T-helper 1 cell treated with Interleukin-12 subunit alpha and Interleukin-12 subunit beta and Interleukin-4 antibody, amounts not matched to agents 30 μg/mL and 1 μg/mL, for 36 hours (primary cell): ENCODE data around the gene SND1.

ENCODE experiments used
- H3K27ac Mint-ChIP-seq: one replicate; pipeline ENCODE4 v1.8.0; 2021; ENCODE audit warnings: mild to moderate bottlenecking, mixed read lengths
- H3K27me3 Mint-ChIP-seq: one replicate; pipeline ENCODE4 v1.8.0; 2021; ENCODE audit warnings: low read depth, mixed read lengths
- H3K36me3 Mint-ChIP-seq: one replicate; pipeline ENCODE4 v1.8.0; 2021; ENCODE audit warnings: low read depth, mixed read lengths
- H3K4me1 Mint-ChIP-seq: one replicate; pipeline ENCODE4 v1.8.0; 2021; ENCODE audit warnings: low read depth, mixed read lengths
- H3K4me3 Mint-ChIP-seq: one replicate; pipeline ENCODE4 v1.8.0; 2021; ENCODE audit warnings: mild to moderate bottlenecking, moderate library complexity, mixed read lengths
- H3K9me3 Mint-ChIP-seq: one replicate; pipeline ENCODE4 v1.8.0; 2021; ENCODE audit warnings: mixed read lengths

The SND1 gene

DNA sequence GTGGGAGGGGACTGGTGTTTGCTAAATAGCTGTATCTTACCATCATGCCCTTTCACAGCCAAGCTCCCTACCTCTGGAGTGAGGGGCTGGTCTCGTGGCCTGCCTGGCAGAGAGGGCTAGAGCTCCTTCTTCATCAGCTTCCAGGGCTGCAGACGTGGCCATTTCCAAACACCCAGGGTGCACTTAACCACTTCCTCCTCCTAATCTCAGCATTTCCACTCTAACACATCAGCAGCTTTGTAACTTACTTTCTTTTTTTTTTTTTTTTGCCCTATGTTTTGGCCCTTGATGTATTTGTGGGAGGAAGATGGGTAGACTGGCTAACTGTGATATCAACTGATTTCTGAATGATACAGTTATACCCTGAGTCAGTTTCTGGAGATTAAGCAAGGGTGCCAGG lies 351.8 kb downstream of the SND1 start:
- H3K4me1 Mint-ChIP-seq = peaks cover 10% of the 10 kb centered on the region
- H3K27me3 Mint-ChIP-seq = no peaks in the 10 kb centered on the region
- peaks cover 7% of the 10 kb centered on the region for H3K36me3 Mint-ChIP-seq

DNA sequence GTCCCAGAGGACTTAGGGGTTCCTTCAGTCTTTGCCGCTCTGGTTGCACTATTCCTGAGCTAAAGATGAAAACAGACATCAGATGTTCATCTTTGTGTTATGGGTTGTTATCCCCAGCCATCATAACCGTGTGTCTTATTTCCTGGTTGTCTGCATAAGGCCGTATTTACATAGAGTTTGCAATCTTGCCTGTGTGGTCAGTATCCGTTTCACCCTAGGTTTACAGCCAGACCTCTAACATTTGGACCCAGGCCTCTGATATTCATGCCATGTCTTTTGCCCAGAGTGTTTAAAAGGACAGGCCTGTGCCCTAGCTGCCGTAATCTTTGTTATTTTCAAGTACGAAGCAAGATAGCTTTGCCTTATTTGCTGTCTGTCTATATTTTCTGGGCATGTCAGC lies 352.6 kb downstream of the SND1 start:
- peaks cover 10% of the 10 kb centered on the region for H3K4me1 Mint-ChIP-seq
- no peak overlapping the region for H3K4me3 Mint-ChIP-seq
- no peak overlapping the region for H3K27ac Mint-ChIP-seq
- no peaks in the 10 kb centered on the region for H3K27me3 Mint-ChIP-seq
- peaks cover 7% of the 10 kb centered on the region for H3K36me3 Mint-ChIP-seq
- no peaks in the 10 kb centered on the region for H3K9me3 Mint-ChIP-seq

More for the DNA sequence above, 351.8 kb downstream of the SND1 start:
- Mint-ChIP-seq H3K27ac (no peak overlapping the region), H3K4me3 (no peak overlapping the region), H3K9me3 (no peaks in the 10 kb centered on the region)

DNA sequence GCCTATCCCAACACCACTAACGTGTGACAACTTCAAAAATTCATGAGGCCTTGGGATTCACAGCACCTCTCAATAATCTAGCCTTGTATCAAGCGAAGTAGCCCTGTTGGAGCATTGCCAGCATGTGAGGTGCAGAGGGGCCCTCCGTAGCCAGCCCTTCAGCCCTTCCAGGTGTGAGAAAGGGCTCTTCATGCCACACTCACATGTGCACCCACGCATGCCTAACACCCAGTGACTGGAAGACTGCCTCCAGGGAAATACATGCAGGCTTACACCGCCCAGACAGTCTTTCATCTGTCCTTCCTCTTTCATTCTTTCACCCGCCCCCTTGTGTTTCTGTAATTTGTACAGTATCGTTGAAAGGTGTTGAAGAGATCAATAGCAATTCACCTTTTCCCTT lies 353.1 kb downstream of the SND1 start:
- no peaks in the 10 kb centered on the region for H3K9me3 Mint-ChIP-seq
- H3K36me3 Mint-ChIP-seq = peaks cover 7% of the 10 kb centered on the region

DNA sequence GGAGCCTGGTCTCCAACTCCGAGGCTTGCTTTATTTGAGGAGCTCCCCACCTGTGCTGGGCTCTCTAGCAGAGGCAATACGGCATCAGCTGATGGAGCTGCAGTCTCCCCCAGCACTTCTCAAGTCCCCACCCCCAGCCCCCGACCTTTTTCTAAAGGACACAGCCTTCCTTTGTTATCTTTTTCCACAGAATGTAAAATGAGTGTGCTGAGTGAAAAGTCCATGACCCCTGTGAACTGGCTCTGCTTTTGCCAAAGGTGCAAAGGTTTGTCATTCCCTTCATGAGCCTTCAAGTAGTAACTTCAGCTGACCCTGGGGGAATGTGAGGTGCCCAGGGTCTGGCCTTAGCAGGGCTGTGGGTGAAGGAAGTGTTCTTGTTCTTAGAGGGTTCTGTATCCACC lies 353.8 kb downstream of the SND1 start:
- H3K36me3 Mint-ChIP-seq = peaks cover 7% of the 10 kb centered on the region
- no peaks in the 10 kb centered on the region for H3K27me3 Mint-ChIP-seq

More for the DNA sequence above, 353.1 kb downstream of the SND1 start:
- Mint-ChIP-seq H3K27ac (no peak overlapping the region), H3K27me3 (no peaks in the 10 kb centered on the region), H3K4me1 (peaks cover 10% of the 10 kb centered on the region), H3K4me3 (no peak overlapping the region)

DNA sequence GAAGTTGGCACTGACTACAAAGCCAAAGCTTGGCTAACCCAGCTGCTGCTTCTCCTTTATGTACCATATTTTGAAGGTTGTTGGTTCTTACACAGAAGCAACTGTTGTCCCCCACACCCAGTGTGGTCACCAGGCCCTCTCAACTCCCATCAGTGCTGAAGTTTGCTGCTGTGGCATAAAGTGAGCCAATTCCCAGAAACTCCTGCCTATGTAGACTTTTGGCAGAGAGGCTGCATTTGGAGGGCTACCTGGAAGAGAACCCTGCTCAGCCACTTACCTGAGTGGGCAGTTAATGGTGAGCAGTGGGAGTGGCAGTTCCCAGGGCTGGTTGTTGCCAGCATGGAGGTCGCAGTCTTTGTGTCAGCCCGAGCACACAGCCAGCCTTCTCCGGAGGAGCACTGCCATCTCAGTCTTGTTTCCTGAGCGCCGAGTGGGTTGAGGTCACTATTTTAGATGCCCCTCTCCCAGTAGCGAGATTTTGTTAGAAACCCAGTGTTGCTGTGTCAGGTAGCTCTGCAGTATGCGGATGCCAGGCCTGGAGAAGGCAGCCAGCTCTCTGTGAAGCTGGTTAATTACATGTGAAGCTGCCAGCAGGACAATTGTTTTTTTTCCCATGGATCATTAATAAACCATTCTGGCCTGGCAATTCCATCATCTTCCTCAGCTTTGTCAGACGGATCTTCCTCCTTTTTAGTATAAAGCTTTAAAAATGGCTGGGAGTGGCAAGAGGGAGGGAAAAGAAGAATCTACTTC lies 354.7 kb downstream of the SND1 start:
- Mint-ChIP-seq H3K27me3 (no peaks in the 10 kb centered on the region), H3K36me3 (peaks cover 7% of the 10 kb centered on the region), H3K27ac (no peak overlapping the region), H3K4me3 (no peak overlapping the region), H3K4me1 (peaks cover 10% of the 10 kb centered on the region), H3K9me3 (no peaks in the 10 kb centered on the region)

More for the DNA sequence above, 353.8 kb downstream of the SND1 start:
- no peaks in the 10 kb centered on the region for H3K9me3 Mint-ChIP-seq
- H3K4me1 Mint-ChIP-seq = peaks cover 10% of the 10 kb centered on the region
- H3K4me3 Mint-ChIP-seq = no peak overlapping the region
- H3K27ac Mint-ChIP-seq = no peak overlapping the region

DNA sequence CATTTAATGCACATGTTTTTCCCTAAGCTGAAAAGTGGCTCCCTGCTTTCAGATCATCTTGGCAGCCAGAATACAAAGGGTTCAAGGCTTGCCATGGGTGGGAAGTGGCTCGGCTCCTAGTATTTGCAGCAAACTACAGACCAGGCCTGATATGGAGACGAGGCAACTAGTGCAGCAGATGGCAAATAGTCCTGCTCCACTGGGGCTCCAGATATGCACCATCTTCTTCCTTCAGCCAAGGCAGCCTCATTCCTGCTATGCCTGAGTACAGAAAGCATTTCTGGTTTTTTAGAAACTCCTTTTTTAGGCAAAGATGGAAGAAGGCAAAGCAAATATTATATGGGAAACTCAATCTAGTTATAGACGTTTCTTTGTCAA lies 355.3 kb downstream of the SND1 start:
- Mint-ChIP-seq H3K4me3 (no peak overlapping the region), H3K36me3 (peaks cover 7% of the 10 kb centered on the region), H3K9me3 (no peaks in the 10 kb centered on the region), H3K4me1 (peaks cover 10% of the 10 kb centered on the region), H3K27me3 (no peaks in the 10 kb centered on the region), H3K27ac (no peak overlapping the region)

DNA sequence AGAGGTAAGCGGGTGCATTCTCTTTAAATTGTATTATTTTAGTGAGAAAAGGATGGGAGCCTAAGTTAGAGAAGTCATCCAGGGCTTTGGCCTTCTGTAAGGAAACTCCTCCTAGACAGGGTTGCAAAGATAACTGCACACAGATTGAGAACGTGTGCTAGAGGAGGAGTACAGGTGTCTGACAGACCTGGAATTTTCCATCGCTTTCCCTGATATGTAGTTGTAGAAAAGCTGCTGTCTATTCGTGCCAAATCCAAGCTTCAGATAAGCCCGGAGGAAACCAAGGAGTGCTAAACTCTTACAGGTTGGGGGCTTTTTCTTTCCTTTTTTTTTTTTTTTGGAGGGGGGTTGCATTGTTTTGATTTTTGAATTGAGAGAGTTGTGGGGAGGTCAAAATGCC lies 356.1 kb downstream of the SND1 start:
- peaks cover 10% of the 10 kb centered on the region for H3K4me1 Mint-ChIP-seq
- H3K27ac Mint-ChIP-seq = no peak overlapping the region
- peaks cover 7% of the 10 kb centered on the region for H3K36me3 Mint-ChIP-seq
- H3K9me3 Mint-ChIP-seq = no peaks in the 10 kb centered on the region
- H3K4me3 Mint-ChIP-seq = no peak overlapping the region
- no peaks in the 10 kb centered on the region for H3K27me3 Mint-ChIP-seq

DNA sequence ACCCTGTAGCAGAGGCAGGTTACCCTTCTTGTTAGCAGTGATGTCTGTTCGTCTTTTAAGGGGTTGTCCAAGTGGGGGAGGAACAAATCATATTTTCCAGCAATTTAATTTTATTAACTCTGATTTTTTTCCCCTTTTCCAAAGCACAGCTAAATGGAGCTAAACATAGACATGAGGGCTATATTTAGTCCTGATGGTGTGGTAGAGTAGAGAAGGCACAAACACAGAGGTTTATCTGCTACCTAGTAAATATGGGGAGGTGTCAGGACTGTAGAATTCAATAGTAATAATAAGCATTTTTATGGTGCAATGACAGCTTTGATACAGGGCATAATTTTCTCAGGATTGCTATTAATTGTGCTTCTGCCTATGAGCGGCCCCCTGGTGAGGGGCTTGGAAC lies 356.8 kb downstream of the SND1 start:
- Mint-ChIP-seq H3K36me3 (peaks cover 6% of the 10 kb centered on the region), H3K9me3 (no peaks in the 10 kb centered on the region), H3K4me1 (peaks cover 5% of the 10 kb centered on the region), H3K4me3 (no peak overlapping the region), H3K27ac (no peak overlapping the region), H3K27me3 (no peaks in the 10 kb centered on the region)

DNA sequence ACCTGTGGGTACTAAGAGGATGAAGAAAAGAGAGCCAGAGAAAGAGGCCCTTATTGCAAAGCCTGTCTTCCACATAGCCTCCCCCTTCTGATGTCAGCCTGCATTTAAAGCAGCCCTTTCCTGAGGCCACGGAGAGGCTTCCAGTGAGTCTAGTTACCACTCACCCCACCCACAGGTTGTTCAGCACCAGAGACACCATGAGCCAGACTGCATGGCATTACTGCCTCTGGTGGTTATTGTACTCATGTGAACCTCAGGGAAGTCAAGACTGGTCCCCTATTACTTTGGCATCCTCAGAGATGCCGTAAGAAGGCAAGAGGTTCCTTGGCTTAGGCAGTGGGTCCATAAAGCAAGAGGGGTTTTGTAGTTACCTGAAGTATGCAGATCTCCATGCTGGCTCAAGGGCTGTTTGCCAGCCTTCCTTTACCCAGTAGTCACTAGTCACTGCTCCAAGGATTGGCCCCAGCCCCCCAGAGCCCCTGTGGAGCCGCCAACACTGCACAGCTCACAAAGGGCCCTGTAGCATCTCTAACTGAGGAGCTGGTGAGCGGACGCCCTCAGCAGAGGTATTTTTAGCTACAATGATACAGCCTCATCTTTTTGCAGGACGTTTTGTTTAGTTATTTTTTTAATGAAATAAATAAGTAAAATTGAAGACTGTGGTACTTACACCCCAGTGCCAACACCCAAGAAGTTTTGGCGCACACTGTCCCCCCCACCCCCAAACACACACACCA lies 358.6 kb downstream of the SND1 start:
- no peaks in the 10 kb centered on the region for H3K27me3 Mint-ChIP-seq
- H3K36me3 Mint-ChIP-seq = peaks cover 4% of the 10 kb centered on the region
- H3K4me3 Mint-ChIP-seq = no peak overlapping the region
- H3K9me3 Mint-ChIP-seq = no peaks in the 10 kb centered on the region
- H3K27ac Mint-ChIP-seq = no peak overlapping the region
- no peaks in the 10 kb centered on the region for H3K4me1 Mint-ChIP-seq

DNA sequence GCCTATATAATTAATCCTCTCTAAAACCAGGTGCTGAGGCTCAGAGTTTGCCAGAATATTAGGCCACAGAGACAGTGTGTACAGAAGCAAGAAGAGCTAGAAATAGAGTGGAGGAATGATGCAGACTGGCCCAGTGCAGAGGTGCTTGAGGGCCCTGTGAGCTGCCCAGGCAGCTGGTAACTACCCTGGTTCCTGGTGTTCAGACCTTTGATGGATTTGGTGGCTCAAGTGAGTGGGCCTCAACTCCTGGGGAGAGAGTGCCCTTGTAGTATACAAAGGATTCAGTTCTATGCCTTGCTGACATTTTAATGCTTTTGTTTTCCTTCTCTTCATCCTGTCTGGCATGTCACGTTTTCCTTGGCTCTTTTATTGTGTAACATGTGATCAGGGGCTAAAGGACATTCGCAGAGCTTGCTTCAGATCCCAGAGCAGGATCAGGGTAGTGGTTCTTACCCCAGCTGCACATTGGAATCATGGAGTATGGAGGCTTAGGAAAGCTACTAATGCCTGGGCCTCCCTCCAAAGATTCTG lies 359.2 kb downstream of the SND1 start:
- H3K4me1 Mint-ChIP-seq = no peaks in the 10 kb centered on the region
- no peak overlapping the region for H3K27ac Mint-ChIP-seq
- H3K36me3 Mint-ChIP-seq = no peaks in the 10 kb centered on the region

DNA sequence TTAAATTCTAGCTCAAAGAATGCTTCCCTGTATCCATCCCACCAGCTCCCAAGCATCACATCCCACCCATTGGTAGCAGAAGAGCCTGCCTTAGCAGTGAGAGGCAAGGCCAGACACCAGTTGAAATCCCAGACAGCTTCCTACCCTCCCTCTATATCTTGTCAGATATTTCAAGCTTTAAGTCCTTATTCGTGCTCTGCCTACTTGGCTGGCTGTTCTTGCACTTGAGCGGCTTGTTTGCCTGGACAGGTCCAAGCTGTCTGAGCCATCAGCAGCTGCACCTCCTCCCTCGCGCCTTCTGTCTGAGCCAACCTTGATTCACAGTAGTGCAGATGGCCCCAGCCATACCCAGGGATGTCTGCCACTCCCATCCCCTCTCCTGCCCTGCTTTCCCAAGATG lies 362.8 kb downstream of the SND1 start:
- Mint-ChIP-seq H3K27ac (no peak overlapping the region), H3K4me3 (no peak overlapping the region), H3K36me3 (no peaks in the 10 kb centered on the region), H3K4me1 (no peaks in the 10 kb centered on the region), H3K27me3 (no peaks in the 10 kb centered on the region), H3K9me3 (no peaks in the 10 kb centered on the region)

More for the DNA sequence above, 359.2 kb downstream of the SND1 start:
- H3K4me3 Mint-ChIP-seq = no peak overlapping the region
- H3K27me3 Mint-ChIP-seq = no peaks in the 10 kb centered on the region
- H3K9me3 Mint-ChIP-seq = no peaks in the 10 kb centered on the region

DNA sequence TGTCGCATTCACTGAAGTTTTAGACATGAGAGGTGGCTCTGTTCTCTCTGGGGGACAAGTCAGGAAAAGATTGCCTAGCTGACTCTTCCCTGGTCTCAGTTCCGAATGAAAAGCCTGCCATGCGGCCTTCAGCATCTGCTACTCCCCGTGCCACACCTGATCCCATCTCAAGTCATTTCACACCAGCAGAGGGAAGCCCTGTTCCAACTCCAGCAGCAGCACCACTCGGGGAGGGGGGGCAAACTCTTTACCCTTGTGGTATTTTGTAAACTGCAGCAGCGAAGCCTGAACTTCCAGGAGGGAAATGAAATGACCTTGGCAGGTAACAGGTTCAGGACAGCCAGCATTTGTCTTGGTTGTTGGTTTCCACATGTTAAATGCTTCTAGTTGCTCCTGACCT lies 365.5 kb downstream of the SND1 start:
- no peak overlapping the region for H3K27ac Mint-ChIP-seq
- peaks cover 8% of the 10 kb centered on the region for H3K36me3 Mint-ChIP-seq
- no peak overlapping the region for H3K4me3 Mint-ChIP-seq
- no peaks in the 10 kb centered on the region for H3K9me3 Mint-ChIP-seq
- peaks cover 4% of the 10 kb centered on the region for H3K4me1 Mint-ChIP-seq
- H3K27me3 Mint-ChIP-seq = no peaks in the 10 kb centered on the region

DNA sequence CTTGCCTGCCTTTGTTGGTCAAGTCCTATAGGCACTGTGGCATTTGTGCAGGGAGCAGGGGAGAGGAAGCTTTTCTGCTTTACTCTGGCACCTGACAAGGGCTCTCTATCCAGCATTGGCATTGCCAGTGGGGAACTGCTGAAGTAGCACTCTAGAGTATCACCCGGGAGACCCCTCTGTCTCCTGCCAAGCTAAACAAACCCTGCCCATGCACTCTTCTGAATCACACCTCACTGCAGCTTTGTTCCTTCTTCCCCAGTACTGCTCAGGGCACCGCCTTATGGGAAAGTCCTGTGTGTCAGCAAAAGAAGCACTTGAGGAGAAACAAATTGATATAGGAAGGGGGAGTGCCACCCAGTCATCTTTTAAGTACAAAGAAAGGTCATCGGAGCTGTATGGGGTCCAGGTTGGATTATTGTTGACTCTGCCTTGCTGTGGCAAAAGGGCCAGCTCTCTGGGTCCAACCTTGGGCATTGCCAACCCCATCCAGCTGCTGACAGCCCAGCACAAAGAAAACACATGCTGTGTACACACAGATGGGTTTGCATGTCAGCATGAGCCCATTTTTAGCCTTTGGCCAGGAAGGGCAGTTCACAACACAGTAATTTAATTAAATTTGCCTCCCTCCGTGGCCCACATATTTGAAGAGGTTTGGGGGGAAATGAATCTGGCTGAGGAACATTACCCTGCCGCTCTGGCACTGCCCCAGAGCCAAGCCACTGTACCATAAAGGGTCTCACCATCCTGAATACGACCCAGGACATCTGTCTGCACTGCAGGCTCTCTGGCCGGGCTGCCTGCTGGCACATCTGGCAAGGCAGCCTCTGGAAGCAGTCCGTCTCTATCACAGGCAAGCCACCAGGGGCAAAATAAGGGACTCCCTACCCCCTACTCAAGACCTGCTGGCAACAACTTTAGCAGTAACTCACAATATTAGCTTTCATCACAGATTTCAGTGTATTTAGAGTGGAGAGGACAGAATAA lies 366.2 kb downstream of the SND1 start:
- Mint-ChIP-seq H3K27me3 (no peaks in the 10 kb centered on the region), H3K27ac (no peak overlapping the region), H3K9me3 (no peaks in the 10 kb centered on the region), H3K4me3 (no peak overlapping the region), H3K4me1 (peaks cover 4% of the 10 kb centered on the region), H3K36me3 (peaks cover 8% of the 10 kb centered on the region)

DNA sequence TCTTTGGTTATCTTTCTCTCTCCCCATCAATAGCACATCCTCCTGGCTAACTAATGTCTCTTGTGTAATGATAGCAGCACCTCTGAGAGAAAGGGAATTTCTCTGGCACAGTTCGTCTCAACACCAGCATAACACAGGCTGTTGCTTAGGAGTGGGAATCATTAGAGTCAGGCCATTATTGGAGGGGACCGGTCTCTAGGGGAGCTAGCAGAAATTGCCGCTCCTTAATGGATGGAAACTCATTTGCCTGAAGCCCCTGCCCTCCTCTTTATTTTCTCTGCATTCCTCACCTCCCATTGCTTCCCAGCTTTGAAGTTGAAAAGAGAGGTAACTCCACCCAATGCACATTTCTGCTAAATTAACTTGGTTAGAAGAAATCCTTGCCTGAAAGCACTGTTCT lies 367.3 kb downstream of the SND1 start:
- Mint-ChIP-seq H3K27me3 (no peaks in the 10 kb centered on the region), H3K27ac (no peak overlapping the region), H3K4me3 (no peak overlapping the region), H3K4me1 (peaks cover 4% of the 10 kb centered on the region), H3K9me3 (no peaks in the 10 kb centered on the region), H3K36me3 (peaks cover 8% of the 10 kb centered on the region)
